PC-9 (cell line): ENCODE measurements around the gene ZNF488. TPM values are rescaled to one million over a fixed set of nuclear protein-coding genes. Genes with fewer than 3 reads are reported as not detected.

Source experiments
- BruUV-seq: library from RNA; stranded (reverse); fragments of 400-500 nt; replicated peaks from 2 replicates; lab custom pipeline; 2021; lab: Mats Ljungman, UMichigan
- CTCF ChIA-PET: fragments of 300-600 bp; sonication (Branson Sonifier 250); formaldehyde crosslinking; loops from one replicate; lab custom pipeline; 2022; ENCODE audit warnings: antibody characterized with exemption; lab: Charles Lee
- POLR2A ChIA-PET: fragments of 300-600 bp; sonication (Branson Sonifier 250); formaldehyde crosslinking; loops from one replicate; lab custom pipeline; 2022; ENCODE audit warnings: antibody characterized with exemption; ENCODE audit not compliant: unreplicated experiment; lab: Charles Lee
- DNase-seq, 2 experiments: peaks; one replicate each; pipeline versions ENCODE4 v3.0.0 to v3.0.0-alpha.2; 2015 to 2022; ENCODE audit warnings: mixed read lengths in 1 of 2
- H2AFZ ChIP-seq: fragments of 200-600 bp; sonication (generic); 2 replicates; pipeline ENCODE4 v1.8.1; 2017; ENCODE audit warnings: antibody characterized with exemption
- H3F3A ChIP-seq: fragments of 200-600 bp; sonication (generic); 2 replicates; pipeline ENCODE4 v1.8.1; 2017; ENCODE audit warnings: antibody characterized with exemption, mild to moderate bottlenecking, low read depth; ENCODE audit not compliant: insufficient read depth
- H3K27ac ChIP-seq: fragments of 200-600 bp; sonication (generic); 2 replicates; pipeline ENCODE4 v1.6.1; 2016; ENCODE audit warnings: mixed run types
- H3K27me3 ChIP-seq: fragments of 200-600 bp; sonication (generic); 2 replicates; pipeline ENCODE4 v1.6.1; 2016; ENCODE audit warnings: low read depth, mixed run types; ENCODE audit not compliant: insufficient read depth
- H3K36me3 ChIP-seq: fragments of 200-600 bp; sonication (generic); 2 replicates; pipeline ENCODE4 v1.6.1; 2016; ENCODE audit warnings: low read depth, mixed run types
- H3K4me1 ChIP-seq: fragments of 200-600 bp; sonication (generic); replicated peaks from 2 replicates; pipeline ENCODE4 v1.6.1; 2016; ENCODE audit warnings: mixed run types; ENCODE audit not compliant: insufficient read depth
- H3K4me2 ChIP-seq: fragments of 200-600 bp; sonication (generic); 2 replicates; pipeline ENCODE4 v1.6.1; 2017; ENCODE audit warnings: mixed run types
- H3K4me3 ChIP-seq: fragments of 200-600 bp; sonication (generic); 2 replicates; pipeline ENCODE4 v1.6.1; 2016; ENCODE audit warnings: mixed run types
- H3K79me2 ChIP-seq: fragments of 200-600 bp; sonication (generic); 2 replicates; pipeline ENCODE4 v1.6.1; 2017; ENCODE audit warnings: low read depth, mixed run types
- H3K9me2 ChIP-seq: fragments of 200-600 bp; sonication (generic); 2 replicates; pipeline ENCODE4 v1.8.1; 2017; ENCODE audit warnings: mild to moderate bottlenecking; ENCODE audit not compliant: insufficient read depth
- H3K9me3 ChIP-seq: fragments of 200-600 bp; sonication (generic); 2 replicates; pipeline ENCODE4 v1.8.1; 2016; ENCODE audit warnings: low read depth; ENCODE audit not compliant: insufficient read depth
- H4K20me1 ChIP-seq: fragments of 200-600 bp; sonication (generic); 2 replicates; pipeline ENCODE4 v1.8.1; 2017; ENCODE audit not compliant: insufficient read depth
- EZH2 ChIP-seq: fragments of 200-600 bp; sonication (generic); IDR thresholded peaks from 2 replicates; pipeline ENCODE4 v1.8.0; 2017; ENCODE audit warnings: antibody characterized with exemption, low read depth
- intact Hi-C: fragments of 100-400 bp; cut with micrococcal nuclease; formaldehyde crosslinking; loops from one replicate; pipeline ENCODE4 v1.10.0; 2022; ENCODE audit not compliant: unreplicated experiment
- total RNA-seq: library from RNA; stranded (reverse); gene quantifications from 2 replicates; pipeline ENCODE4 v1.2.3, GENCODE V29; 2021
- TF ChIP-seq, protein P1 (sequence below): fragments of 200-600 bp; sonication (generic); conservative IDR thresholded peaks from 2 replicates; pipeline ENCODE4 v1.6.1; 2017; ENCODE audit warnings: mixed run types, antibody characterized with exemption, mild to moderate bottlenecking, moderate library complexity

ZNF488 gene
- total RNA-seq, 1 experiment from 2014 or later, result 18.1 TPM

DNA sequence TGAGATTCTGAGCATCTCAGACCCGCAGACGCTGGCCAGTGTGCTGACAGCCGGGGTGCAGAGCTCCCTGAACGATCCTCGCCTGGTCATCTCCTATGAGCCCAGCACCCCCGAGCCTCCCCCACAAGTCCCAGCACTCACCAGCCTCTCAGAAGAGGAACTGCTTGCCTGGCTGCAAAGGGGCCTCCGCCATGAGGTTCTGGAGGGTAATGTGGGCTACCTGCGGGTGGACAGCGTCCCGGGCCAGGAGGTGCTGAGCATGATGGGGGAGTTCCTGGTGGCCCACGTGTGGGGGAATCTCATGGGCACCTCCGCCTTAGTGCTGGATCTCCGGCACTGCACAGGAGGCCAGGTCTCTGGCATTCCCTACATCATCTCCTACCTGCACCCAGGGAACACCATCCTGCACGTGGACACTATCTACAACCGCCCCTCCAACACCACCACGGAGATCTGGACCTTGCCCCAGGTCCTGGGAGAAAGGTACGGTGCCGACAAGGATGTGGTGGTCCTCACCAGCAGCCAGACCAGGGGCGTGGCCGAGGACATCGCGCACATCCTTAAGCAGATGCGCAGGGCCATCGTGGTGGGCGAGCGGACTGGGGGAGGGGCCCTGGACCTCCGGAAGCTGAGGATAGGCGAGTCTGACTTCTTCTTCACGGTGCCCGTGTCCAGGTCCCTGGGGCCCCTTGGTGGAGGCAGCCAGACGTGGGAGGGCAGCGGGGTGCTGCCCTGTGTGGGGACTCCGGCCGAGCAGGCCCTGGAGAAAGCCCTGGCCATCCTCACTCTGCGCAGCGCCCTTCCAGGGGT is 35.2 kb downstream of the ZNF488 start:
- H3K36me3 ChIP-seq, result no peaks in the 10 kb centered on the region
- H3K27ac ChIP-seq, result no peak overlapping the region
- H3K4me3 ChIP-seq, result no peak overlapping the region
- no peak for TF ChIP-seq EZH2
- TF ChIP-seq, protein P1, sequence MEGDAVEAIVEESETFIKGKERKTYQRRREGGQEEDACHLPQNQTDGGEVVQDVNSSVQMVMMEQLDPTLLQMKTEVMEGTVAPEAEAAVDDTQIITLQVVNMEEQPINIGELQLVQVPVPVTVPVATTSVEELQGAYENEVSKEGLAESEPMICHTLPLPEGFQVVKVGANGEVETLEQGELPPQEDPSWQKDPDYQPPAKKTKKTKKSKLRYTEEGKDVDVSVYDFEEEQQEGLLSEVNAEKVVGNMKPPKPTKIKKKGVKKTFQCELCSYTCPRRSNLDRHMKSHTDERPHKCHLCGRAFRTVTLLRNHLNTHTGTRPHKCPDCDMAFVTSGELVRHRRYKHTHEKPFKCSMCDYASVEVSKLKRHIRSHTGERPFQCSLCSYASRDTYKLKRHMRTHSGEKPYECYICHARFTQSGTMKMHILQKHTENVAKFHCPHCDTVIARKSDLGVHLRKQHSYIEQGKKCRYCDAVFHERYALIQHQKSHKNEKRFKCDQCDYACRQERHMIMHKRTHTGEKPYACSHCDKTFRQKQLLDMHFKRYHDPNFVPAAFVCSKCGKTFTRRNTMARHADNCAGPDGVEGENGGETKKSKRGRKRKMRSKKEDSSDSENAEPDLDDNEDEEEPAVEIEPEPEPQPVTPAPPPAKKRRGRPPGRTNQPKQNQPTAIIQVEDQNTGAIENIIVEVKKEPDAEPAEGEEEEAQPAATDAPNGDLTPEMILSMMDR, result no peak
- H3K9me2 ChIP-seq, result no peaks in the 10 kb centered on the region
- H3K27me3 ChIP-seq, result no peaks in the 10 kb centered on the region
- intact Hi-C loops, result no loop called here
- H3K4me1 ChIP-seq, result 0 out of 2 replicates have a peak, but pooled peaks cover 6% of the 10 kb centered on the region
- H3K9me3 ChIP-seq, result no peaks in the 10 kb centered on the region
- H2AFZ ChIP-seq, result no peak overlapping the region
- no peaks in the 10 kb centered on the region for H3F3A ChIP-seq
- no peaks in the 10 kb centered on the region for H3K79me2 ChIP-seq
- ChIA-PET CTCF (no interaction called here), POLR2A (no interaction called here)
- no peak for DNase-seq
- no peak overlapping the region for H3K4me2 ChIP-seq
- BruUV-seq, result no TSS peak
- no peaks in the 10 kb centered on the region for H4K20me1 ChIP-seq

DNA sequence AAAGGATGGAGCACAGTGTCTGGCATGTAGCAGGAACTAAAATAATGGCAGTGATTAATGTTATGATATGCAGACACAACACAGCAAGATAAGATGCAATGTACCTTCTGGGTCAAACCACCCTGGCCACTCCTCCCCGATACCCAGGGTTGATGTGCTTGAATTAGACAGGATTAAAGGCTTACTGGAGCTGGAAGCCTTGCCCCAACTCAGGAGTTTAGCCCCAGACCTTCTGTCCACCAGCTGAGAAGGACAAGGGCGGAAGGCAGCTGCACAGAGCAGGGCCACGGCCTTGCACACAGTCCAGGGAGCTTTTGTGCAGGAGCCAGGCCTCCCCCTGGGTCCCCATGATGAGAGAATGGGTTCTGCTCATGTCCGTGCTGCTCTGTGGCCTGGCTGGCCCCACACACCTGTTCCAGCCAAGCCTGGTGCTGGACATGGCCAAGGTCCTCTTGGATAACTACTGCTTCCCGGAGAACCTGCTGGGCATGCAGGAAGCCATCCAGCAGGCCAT is 35.9 kb downstream of the ZNF488 start, which contains the start of gene RBP3:
Gene RBP3 (plus strand): TSS at position 226 of the 514 bp plus-strand sequence. CDS start 122 bp downstream, at position 348.
- H3K27ac ChIP-seq, result no peak within 1 kb of the TSS
- POLR2A ChIA-PET, result no interaction called here
- DNase-seq, result no peak
- BruUV-seq, result no TSS peak
- H2AFZ ChIP-seq, result no peak within 1 kb of the TSS
- no peaks in the 10 kb centered on the region for H3K9me2 ChIP-seq
- CTCF ChIA-PET, result interaction anchor here (0.6 kb wide), 1 partner anchor 134 kb away, joined by 3 read pairs; no protein-coding TSS in a partner anchor
- H4K20me1 ChIP-seq, result no peaks in the 10 kb centered on the region
- H3K36me3 ChIP-seq, result no peaks in the 10 kb centered on the region
- H3K27me3 ChIP-seq, result no peaks in the 10 kb centered on the region
- TF ChIP-seq, protein P1, result no peak
- TF ChIP-seq EZH2, result no peak
- H3K9me3 ChIP-seq, result no peaks in the 10 kb centered on the region
- intact Hi-C loops, result no loop called here
- no peak within 1 kb of the TSS for H3K4me3 ChIP-seq
- H3K4me1 ChIP-seq, result 0 out of 2 replicates have a peak, but pooled peaks cover 6% of the 10 kb centered on the region
- H3F3A ChIP-seq, result no peaks in the 10 kb centered on the region
- no peak within 1 kb of the TSS for H3K4me2 ChIP-seq
- H3K79me2 ChIP-seq, result no peaks in the 10 kb centered on the region

DNA sequence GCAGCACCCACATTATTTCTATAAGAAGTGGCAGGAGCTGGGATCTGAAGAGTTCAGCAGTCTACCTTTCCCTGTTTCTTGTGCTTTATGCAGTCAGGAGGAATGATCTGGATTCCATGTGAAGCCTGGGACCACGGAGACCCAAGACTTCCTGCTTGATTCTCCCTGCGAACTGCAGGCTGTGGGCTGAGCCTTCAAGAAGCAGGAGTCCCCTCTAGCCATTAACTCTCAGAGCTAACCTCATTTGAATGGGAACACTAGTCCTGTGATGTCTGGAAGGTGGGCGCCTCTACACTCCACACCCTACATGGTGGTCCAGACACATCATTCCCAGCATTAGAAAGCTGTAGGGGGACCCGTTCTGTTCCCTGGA is 36.8 kb downstream of the ZNF488 start:
- ChIA-PET CTCF (no interaction called here), POLR2A (interaction anchor here (0.6 kb wide), 1 partner anchor 60 kb away, joined by 4 read pairs; no protein-coding TSS in a partner anchor)
- Histone ChIP-seq H3F3A (no peaks in the 10 kb centered on the region), H3K4me3 (no peak overlapping the region), H2AFZ (no peak overlapping the region), H4K20me1 (no peaks in the 10 kb centered on the region), H3K27me3 (no peaks in the 10 kb centered on the region), H3K27ac (no peak overlapping the region), H3K4me2 (no peak overlapping the region), H3K9me3 (no peaks in the 10 kb centered on the region), H3K36me3 (no peaks in the 10 kb centered on the region), H3K79me2 (no peaks in the 10 kb centered on the region), H3K4me1 (0 out of 2 replicates have a peak, but pooled peaks cover 6% of the 10 kb centered on the region), H3K9me2 (no peaks in the 10 kb centered on the region)
- TF ChIP-seq EZH2, result no peak
- TF ChIP-seq, protein P1, result no peak
- DNase-seq, result no peak
- intact Hi-C loops, result no loop called here
- no TSS peak for BruUV-seq
